Colonic mucosa (tissue), 4 donors: ENCODE measurements around the gene IL20. TPM values are rescaled to one million over a fixed set of nuclear protein-coding genes. Genes with fewer than 3 reads are reported as not detected.

Source experiments
- DNase-seq: peaks from one replicate; pipeline ENCODE4 v3.0.0-alpha.2; 2020
- H3K27ac ChIP-seq: fragments of 200-600 bp; one replicate; pipeline ENCODE4 v1.8.0; 2021
- H3K27me3 ChIP-seq: fragments of 200-600 bp; one replicate; pipeline ENCODE4 v1.8.0; 2021
- H3K36me3 ChIP-seq: fragments of 200-600 bp; one replicate; pipeline ENCODE4 v1.8.0; 2021
- H3K4me1 ChIP-seq: fragments of 200-600 bp; one replicate; pipeline ENCODE4 v1.8.0; 2021; ENCODE audit warnings: mild to moderate bottlenecking
- H3K4me3 ChIP-seq: fragments of 200-600 bp; one replicate; pipeline ENCODE4 v1.8.0; 2021
- H3K9ac ChIP-seq, 2 donors: one replicate each; pipeline ENCODE4 v1.7.0; 2013; ENCODE audit warnings: control low read depth in 2 of 2, low read depth in 2 of 2, low read length in 2 of 2
- H3K9me3 ChIP-seq: fragments of 200-600 bp; one replicate; pipeline ENCODE4 v1.8.0; 2021
- CTCF ChIP-seq: fragments of 200-600 bp; IDR thresholded peaks from one replicate; pipeline ENCODE4 v1.8.0; 2022; ENCODE audit warnings: antibody characterized with exemption, mild to moderate bottlenecking
- intact Hi-C: fragments of 100-400 bp; cut with DNase I; formaldehyde crosslinking; loops from one replicate; pipeline ENCODE4 v1.14.1; 2022
- total RNA-seq, 2 donors: library from RNA; stranded (reverse); fragmentation: NEBNext Ultra II Directional in 1 of 2; extraction: Animal tissue kit (Norgen Biotek cat#: 25700) in 1 of 2; gene quantifications; one replicate each; pipeline ENCODE4 v1.2.1, GENCODE V29; 2021
- donor health status: healthy.
- donor health status: DM: no; HTN: no; CAD: no.
- donor health status: DM: no; HTN: no; CAD: no.

The IL20 gene
- total RNA-seq, 2 donors from 2014 or later, result not detected

- no peak for DNase-seq
- Histone ChIP-seq H3K4me3 (no peak overlapping the region), H3K4me1 (no peaks in the 10 kb centered on the region), H3K27ac (no peak overlapping the region), H3K9me3 (no peaks in the 10 kb centered on the region), H3K36me3 (no peaks in the 10 kb centered on the region), H3K9ac (no peak overlapping the region), H3K27me3 (no peaks in the 10 kb centered on the region)
- intact Hi-C loops, result no loop called here
- no peak for TF ChIP-seq CTCF
Observed at GRCh38 chr1:206872139-206872538, 6.7 kb downstream of the IL20 start.

- TF ChIP-seq CTCF, result no peak
- no peak overlapping the region for H3K27ac ChIP-seq
- no peak for DNase-seq
Observed at GRCh38 chr1:206873603-206874188, 8.3 kb downstream of the IL20 start.

GRCh38 chr1:206875752-206876377, 10.4 kb downstream of the IL20 start:
- no peaks in the 10 kb centered on the region for H3K9me3 ChIP-seq
- H3K36me3 ChIP-seq, result no peaks in the 10 kb centered on the region
- H3K4me3 ChIP-seq, result no peak overlapping the region
- no peak overlapping the region for H3K27ac ChIP-seq
- no peak for DNase-seq
- H3K4me1 ChIP-seq, result no peaks in the 10 kb centered on the region
- intact Hi-C loops, result no loop called here
- no peak for TF ChIP-seq CTCF
- no peaks in the 10 kb centered on the region for H3K27me3 ChIP-seq
- no peak overlapping the region for H3K9ac ChIP-seq

More at GRCh38 chr1:206873603-206874188, 8.3 kb downstream of the IL20 start:
- H3K27me3 ChIP-seq, result no peaks in the 10 kb centered on the region
- no peaks in the 10 kb centered on the region for H3K9me3 ChIP-seq
- H3K9ac ChIP-seq, result no peak overlapping the region
- no peaks in the 10 kb centered on the region for H3K36me3 ChIP-seq
- no peaks in the 10 kb centered on the region for H3K4me1 ChIP-seq
- H3K4me3 ChIP-seq, result no peak overlapping the region
- intact Hi-C loops, result no loop called here

GRCh38 chr1:206878456-206878855, 13.0 kb downstream of the IL20 start:
- no peak for DNase-seq
- no peaks in the 10 kb centered on the region for H3K36me3 ChIP-seq
- no peak for TF ChIP-seq CTCF
- no peaks in the 10 kb centered on the region for H3K4me1 ChIP-seq
- H3K9me3 ChIP-seq, result no peaks in the 10 kb centered on the region
- H3K27me3 ChIP-seq, result no peaks in the 10 kb centered on the region
- H3K9ac ChIP-seq, result no peak overlapping the region
- intact Hi-C loops, result no loop called here
- H3K27ac ChIP-seq, result no peak overlapping the region
- H3K4me3 ChIP-seq, result no peak overlapping the region

- Histone ChIP-seq H3K4me3 (no peak overlapping the region), H3K27ac (no peak overlapping the region), H3K27me3 (no peaks in the 10 kb centered on the region), H3K9ac (no peak overlapping the region), H3K9me3 (no peaks in the 10 kb centered on the region), H3K4me1 (no peaks in the 10 kb centered on the region), H3K36me3 (no peaks in the 10 kb centered on the region)
- no peak for DNase-seq
- intact Hi-C loops, result no loop called here
- no peak for TF ChIP-seq CTCF
Observed at GRCh38 chr1:206880314-206880713, 14.9 kb downstream of the IL20 start.
